ENCODE measurements around the gene HBS1L. TPM values are rescaled to one million over a fixed set of nuclear protein-coding genes. Genes with fewer than 3 reads are reported as not detected.

HBS1L gene
- total RNA-seq, 2 donors from 2014 or later, result 21.3 to 29.0 TPM

- TF ChIP-seq POLR2A (IDR thresholded peaks at IDR 0.05) (no peak), CTCF (IDR thresholded peaks at IDR 0.05) (no peak)
- Histone ChIP-seq H3K9me3 (no peaks in the 10 kb centered on the region), H3K27me3 (no peaks in the 10 kb centered on the region), H3K27ac (no peak overlapping the region), H3K4me3 (no peak overlapping the region), H3K4me1 (no peaks in the 10 kb centered on the region), H3K36me3 (replicated peaks in 1 of 2; ENCODE audit: insufficient read depth in 1 of 2, low read depth in 2 of 2) (peaks cover 0 to 13% of the 10 kb centered on the region in 2 donors)
- intact Hi-C loops (cut with DNase I), result no loop called here
- no peak for DNase-seq
- WGBS, 2 donors, result 33 to 48% methylated on average over 1 of the region's 1 CpG
- no peak for ATAC-seq
Observed at GRCh38 chr6:134964451-134965203, 90.0 kb downstream of the HBS1L start.

- no peak for DNase-seq
- no peak overlapping the region for H3K4me3 ChIP-seq
- intact Hi-C loops (cut with DNase I), result no loop called here
- H3K4me1 ChIP-seq, result no peaks in the 10 kb centered on the region
- TF ChIP-seq CTCF (IDR thresholded peaks at IDR 0.05), result no peak
- TF ChIP-seq POLR2A (IDR thresholded peaks at IDR 0.05), result no peak
- H3K27me3 ChIP-seq, result no peaks in the 10 kb centered on the region
- peaks cover 0 to 13% of the 10 kb centered on the region in 2 donors for H3K36me3 ChIP-seq (replicated peaks in 1 of 2; ENCODE audit: insufficient read depth in 1 of 2, low read depth in 2 of 2)
- no peak overlapping the region for H3K27ac ChIP-seq
- H3K9me3 ChIP-seq, result no peaks in the 10 kb centered on the region
- ATAC-seq, result no peak
Observed at GRCh38 chr6:134962421-134962820, 92.2 kb downstream of the HBS1L start.

GRCh38 chr6:134961366-134961765, 93.3 kb downstream of the HBS1L start:
- WGBS, 2 donors, result 83 to 91% methylated on average over 3 of the region's 3 CpGs
- intact Hi-C loops (cut with DNase I), result no loop called here
- no peaks in the 10 kb centered on the region for H3K27me3 ChIP-seq
- H3K27ac ChIP-seq, result no peak overlapping the region
- no peaks in the 10 kb centered on the region for H3K9me3 ChIP-seq
- TF ChIP-seq CTCF (IDR thresholded peaks at IDR 0.05), result no peak
- no peak for TF ChIP-seq POLR2A (IDR thresholded peaks at IDR 0.05)
- DNase-seq (no peak), ATAC-seq (no peak)
- peaks cover 0 to 13% of the 10 kb centered on the region in 2 donors for H3K36me3 ChIP-seq (replicated peaks in 1 of 2; ENCODE audit: insufficient read depth in 1 of 2, low read depth in 2 of 2)
- no peaks in the 10 kb centered on the region for H3K4me1 ChIP-seq
- H3K4me3 ChIP-seq, result no peak overlapping the region

- Histone ChIP-seq H3K36me3 (replicated peaks in 1 of 2; ENCODE audit: insufficient read depth in 1 of 2, low read depth in 2 of 2) (peaks cover 0 to 6% of the 10 kb centered on the region in 2 donors), H3K27ac (no peak overlapping the region), H3K4me3 (no peak overlapping the region), H3K9me3 (no peaks in the 10 kb centered on the region), H3K27me3 (no peaks in the 10 kb centered on the region), H3K4me1 (no peaks in the 10 kb centered on the region)
- no peak for ATAC-seq
- intact Hi-C loops (cut with DNase I), result no loop called here
- DNase-seq, result no peak
- TF ChIP-seq POLR2A (IDR thresholded peaks at IDR 0.05) (no peak), CTCF (IDR thresholded peaks at IDR 0.05) (no peak)
Observed at GRCh38 chr6:134959603-134960002, 95.0 kb downstream of the HBS1L start.

- TF ChIP-seq POLR2A (IDR thresholded peaks at IDR 0.05) (no peak), CTCF (IDR thresholded peaks at IDR 0.05) (no peak)
- H3K9me3 ChIP-seq, result no peaks in the 10 kb centered on the region
- 84 to 98% methylated on average over 2 of the region's 2 CpGs for WGBS, 2 donors
- ATAC-seq, result no peak
- no peaks in the 10 kb centered on the region for H3K4me1 ChIP-seq
- intact Hi-C loops (cut with DNase I), result no loop called here
- H3K36me3 ChIP-seq (replicated peaks in 1 of 2; ENCODE audit: insufficient read depth in 1 of 2, low read depth in 2 of 2), result no peaks in the 10 kb centered on the region
- H3K27me3 ChIP-seq, result no peaks in the 10 kb centered on the region
- H3K27ac ChIP-seq, result no peak overlapping the region
- H3K4me3 ChIP-seq, result no peak overlapping the region
- no peak for DNase-seq
Observed at GRCh38 chr6:134956676-134957075, 97.9 kb downstream of the HBS1L start.

All from body of pancreas (tissue), 4 donors.